Ascending aorta (tissue), 2 donors: ENCODE data around the gene CTDNEP1. TPM values are rescaled to one million over a fixed set of nuclear protein-coding genes. Genes with fewer than 3 reads are reported as not detected.

ENCODE experiments used
- DNase-seq, 2 donors: peaks; one replicate each; pipeline ENCODE4 v3.0.0-alpha.2; 2019; ENCODE audit warnings: low spot score in 2 of 2
- H3K27ac ChIP-seq, 2 donors: fragments of 200-600 bp; sonication (generic); one replicate each; pipeline ENCODE4 v1.5.1; 2016 to 2017; ENCODE audit warnings: mild to moderate bottlenecking in 1 of 2
- H3K27me3 ChIP-seq: fragments of 200-600 bp; sonication (generic); one replicate; pipeline ENCODE4 v1.5.1; 2017
- H3K36me3 ChIP-seq, 2 donors: fragments of 200-600 bp; sonication (generic); one replicate each; pipeline ENCODE4 v1.5.1; 2016
- H3K4me1 ChIP-seq, 2 donors: fragments of 200-600 bp; sonication (generic); one replicate each; pipeline ENCODE4 v1.5.1; 2016 to 2017; ENCODE audit warnings: mild to moderate bottlenecking in 1 of 2
- H3K4me3 ChIP-seq, 2 donors: fragments of 200-600 bp; sonication (generic); one replicate each; pipeline ENCODE4 v1.5.1; 2016 to 2017; ENCODE audit warnings: mild to moderate bottlenecking in 1 of 2
- H3K9me3 ChIP-seq, 2 donors: fragments of 200-600 bp; sonication (generic); one replicate each; pipeline ENCODE4 v1.5.1; 2016
- intact Hi-C: fragments of 100-400 bp; cut with DNase I; formaldehyde crosslinking; loops from one replicate; pipeline ENCODE4 v1.15.1; 2023
- total RNA-seq: library from RNA; depleted of rRNA; stranded (reverse); fragments of >200 nt; gene quantifications from one replicate; pipeline ENCODE4 v1.1.0, GENCODE V29; 2016
- TF ChIP-seq, protein P1 (sequence below), 3 experiments: fragments of 200-600 bp in 2 of 3; fragments of 450-650 bp in 1 of 3; sonication (generic) in 2 of 3; IDR thresholded peaks; one replicate each; pipeline ENCODE4 v1.5.1; 2016 to 2019; ENCODE audit warnings: antibody characterized with exemption in 3 of 3, mild to moderate bottlenecking in 1 of 3, moderate library complexity in 1 of 3

CTDNEP1 gene
- 81.4 TPM for total RNA-seq

DNA sequence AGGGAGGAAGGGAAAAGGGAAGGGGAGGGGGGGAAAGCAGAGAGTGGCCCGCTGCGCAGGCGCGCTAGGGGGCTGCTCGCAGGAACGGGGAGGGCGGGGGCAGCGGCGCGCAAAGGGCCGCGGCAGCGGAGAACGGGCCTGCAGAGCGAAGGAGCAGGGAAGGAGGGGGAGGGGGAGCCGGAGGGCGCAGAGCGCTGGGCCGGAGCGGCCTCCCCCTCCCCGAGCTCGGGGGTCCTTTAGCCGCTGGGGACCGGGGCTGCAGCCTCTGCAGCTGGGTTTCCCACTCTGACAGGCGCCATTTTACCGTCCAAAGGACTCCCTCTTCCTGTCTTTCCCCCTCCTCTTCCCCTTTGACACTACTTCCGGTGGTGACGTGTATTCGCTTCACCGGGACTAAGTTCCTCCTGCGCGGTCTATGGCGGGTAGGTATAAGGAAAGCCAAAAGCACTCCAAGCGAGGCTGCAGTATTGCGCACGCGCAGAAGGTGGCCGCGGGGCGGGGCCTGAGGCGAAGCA lies at the start of gene CTDNEP1:
TSS of gene CTDNEP1 (minus strand) at position 74 of the 515 bp plus-strand sequence. CDS start 438 bp downstream, outside the sequence.
- Histone ChIP-seq H3K36me3 (peaks cover 30 to 31% of the 10 kb centered on the region in 2 donors), H3K27me3 (no peaks in the 10 kb centered on the region), H3K4me1 (peaks cover 16 to 27% of the 10 kb centered on the region in 2 donors), H3K9me3 (no peaks in the 10 kb centered on the region), H3K4me3 (peak within 1 kb of the TSS; percentile 84 to 94), H3K27ac (peak within 1 kb of the TSS; percentile 100)
- TF ChIP-seq, protein P1, sequence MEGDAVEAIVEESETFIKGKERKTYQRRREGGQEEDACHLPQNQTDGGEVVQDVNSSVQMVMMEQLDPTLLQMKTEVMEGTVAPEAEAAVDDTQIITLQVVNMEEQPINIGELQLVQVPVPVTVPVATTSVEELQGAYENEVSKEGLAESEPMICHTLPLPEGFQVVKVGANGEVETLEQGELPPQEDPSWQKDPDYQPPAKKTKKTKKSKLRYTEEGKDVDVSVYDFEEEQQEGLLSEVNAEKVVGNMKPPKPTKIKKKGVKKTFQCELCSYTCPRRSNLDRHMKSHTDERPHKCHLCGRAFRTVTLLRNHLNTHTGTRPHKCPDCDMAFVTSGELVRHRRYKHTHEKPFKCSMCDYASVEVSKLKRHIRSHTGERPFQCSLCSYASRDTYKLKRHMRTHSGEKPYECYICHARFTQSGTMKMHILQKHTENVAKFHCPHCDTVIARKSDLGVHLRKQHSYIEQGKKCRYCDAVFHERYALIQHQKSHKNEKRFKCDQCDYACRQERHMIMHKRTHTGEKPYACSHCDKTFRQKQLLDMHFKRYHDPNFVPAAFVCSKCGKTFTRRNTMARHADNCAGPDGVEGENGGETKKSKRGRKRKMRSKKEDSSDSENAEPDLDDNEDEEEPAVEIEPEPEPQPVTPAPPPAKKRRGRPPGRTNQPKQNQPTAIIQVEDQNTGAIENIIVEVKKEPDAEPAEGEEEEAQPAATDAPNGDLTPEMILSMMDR (IDR thresholded peaks at IDR 0.05) = no peak
- DNase-seq = peak; percentile 96 to 99
- intact Hi-C loops = loop anchor here (1.0 to 5.0 kb wide), 4 partner anchors 8 to 321 kb away; partner anchors contain the start of genes EIF5A and SLC2A4

DNA sequence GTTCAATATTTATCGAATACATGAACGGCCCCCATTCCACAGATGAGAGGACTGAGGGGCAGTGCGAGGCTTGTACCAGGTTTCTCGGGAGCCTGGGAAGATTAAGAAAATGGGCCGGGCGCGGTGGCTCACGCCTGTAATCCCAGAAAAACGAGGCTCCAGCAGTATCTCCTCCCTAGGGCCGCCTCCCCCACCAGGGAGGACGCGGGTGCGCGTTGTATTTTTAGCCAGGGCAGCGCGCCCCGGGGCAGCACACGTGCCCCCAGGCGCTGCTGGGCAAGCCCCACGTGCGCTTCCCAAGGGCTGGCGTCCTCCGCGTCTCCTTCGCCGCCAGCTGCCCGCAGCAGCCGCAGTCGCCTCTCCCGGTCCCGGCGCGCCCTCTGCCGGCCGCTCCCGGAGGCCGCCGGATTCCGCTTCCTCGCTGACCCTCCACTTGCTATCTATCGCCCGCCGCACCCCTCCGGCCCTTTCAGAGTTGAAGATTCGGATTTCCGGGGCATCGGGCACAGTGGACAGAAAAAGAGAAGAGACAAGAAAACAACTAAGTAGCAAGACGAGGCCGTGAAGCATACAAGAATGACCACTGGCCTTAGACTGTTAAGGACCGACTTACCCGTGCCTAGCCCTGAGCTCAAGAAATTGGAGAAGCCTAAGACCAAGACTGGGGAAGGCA lies 44.8 kb upstream of the CTDNEP1 start:
- Histone ChIP-seq H3K4me1 (peaks cover 4 to 22% of the 10 kb centered on the region in 2 donors), H3K36me3 (no peaks in the 10 kb centered on the region), H3K4me3 (peak overlapping the region in 1 of 2 donors; percentile 33), H3K27ac (peak overlapping the region in 1 of 2 donors; percentile 34), H3K9me3 (no peaks in the 10 kb centered on the region), H3K27me3 (peaks cover 8% of the 10 kb centered on the region)
- TF ChIP-seq, protein P1 (IDR thresholded peaks at IDR 0.05) = peak; percentile 95 to 97 (median 96)
- DNase-seq = peak in 1 of 2 donors; percentile 89
- intact Hi-C loops = loop anchor here (1.0 to 5.0 kb wide), 2 partner anchors 16 to 249 kb away; no protein-coding TSS in a partner anchor

DNA sequence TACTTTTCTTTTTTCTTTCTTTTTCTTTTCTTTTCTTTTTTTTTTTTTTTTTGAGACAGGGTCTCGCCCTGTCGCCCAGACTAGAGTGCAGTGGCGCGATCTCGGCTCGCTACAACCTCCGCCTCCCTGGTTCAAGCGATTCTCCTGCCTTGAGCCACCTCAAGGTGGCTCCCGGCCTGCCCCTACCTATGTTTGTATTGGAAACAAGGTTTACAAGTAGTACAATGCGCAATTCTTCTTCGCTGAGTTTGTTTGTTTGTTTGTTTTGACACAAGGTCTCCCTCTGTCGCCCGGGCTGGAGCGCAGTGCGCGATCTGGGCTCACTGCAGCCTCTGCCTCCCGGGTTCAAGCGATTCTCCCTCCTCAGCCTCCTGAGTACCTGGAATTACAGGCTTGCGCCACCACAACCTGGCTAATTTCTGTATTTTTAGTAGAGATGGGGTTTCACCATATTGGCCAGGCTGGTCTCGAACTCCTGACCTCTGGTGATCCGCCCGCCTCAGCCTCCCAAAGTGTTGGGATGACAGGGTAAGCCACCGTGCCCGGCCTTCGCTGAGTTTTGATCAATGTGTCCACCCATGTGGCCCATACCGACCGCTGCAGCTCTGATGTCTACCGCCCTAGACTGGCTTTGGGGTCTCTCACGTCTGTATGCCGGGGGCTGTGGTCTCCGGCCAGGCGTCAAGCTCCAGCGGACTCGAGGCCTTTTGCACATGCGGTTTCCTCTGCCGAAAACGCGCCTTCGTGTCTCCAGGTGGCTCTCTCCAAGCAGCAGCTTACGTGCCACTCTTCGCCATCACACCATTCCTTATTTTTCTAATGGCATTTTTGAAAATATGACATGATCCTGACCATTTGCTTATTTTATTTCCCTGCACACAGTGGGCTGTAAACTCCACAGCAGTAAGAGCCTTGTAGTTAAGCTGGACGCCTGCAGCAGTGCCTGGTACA lies 44.0 kb upstream of the CTDNEP1 start:
- TF ChIP-seq, protein P1 (IDR thresholded peaks at IDR 0.05) = no peak
- Histone ChIP-seq H3K9me3 (no peaks in the 10 kb centered on the region), H3K27ac (peak overlapping the region in 1 of 2 donors; percentile 34), H3K4me1 (peaks cover 4 to 22% of the 10 kb centered on the region in 2 donors), H3K27me3 (peaks cover 8% of the 10 kb centered on the region), H3K36me3 (no peaks in the 10 kb centered on the region), H3K4me3 (peak overlapping the region; percentile 42 to 52)
- no peak for DNase-seq
- intact Hi-C loops = loop anchor here (1.0 to 5.0 kb wide), 2 partner anchors 15 to 248 kb away; no protein-coding TSS in a partner anchor

DNA sequence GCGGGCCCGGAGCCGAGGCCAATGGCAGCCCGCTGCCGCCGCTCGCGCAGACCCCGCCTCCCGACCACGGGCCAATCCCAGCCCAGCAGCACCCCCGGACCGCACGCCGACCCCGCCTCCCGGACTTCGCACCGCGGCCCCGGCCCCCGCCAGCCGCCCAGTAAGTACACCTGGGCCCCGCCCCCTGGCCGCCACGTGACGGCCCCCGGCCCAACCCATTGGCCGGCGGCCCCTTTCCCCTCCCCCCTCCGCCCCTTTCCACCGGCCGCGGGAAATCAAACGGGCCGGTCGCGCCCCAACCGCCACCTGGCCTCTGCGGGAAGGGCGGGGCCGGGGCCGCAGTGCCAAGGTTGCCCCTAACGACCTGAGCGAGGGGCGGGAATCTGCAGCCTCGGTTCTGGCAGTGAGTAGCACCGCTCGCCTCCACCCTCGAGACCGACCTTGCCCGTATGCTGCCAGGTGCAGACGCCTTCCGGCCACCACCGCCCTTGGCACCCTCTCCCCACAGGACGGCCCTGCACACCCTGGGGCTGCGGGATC lies 43.1 kb upstream of the CTDNEP1 start, which contains the start of gene YBX2:
TSS of gene YBX2 (minus strand) at position 26 of the 540 bp plus-strand sequence. CDS start 139 bp downstream, outside the sequence.
- peak within 1 kb of the TSS; percentile 42 to 52 for H3K4me3 ChIP-seq
- H3K9me3 ChIP-seq = no peaks in the 10 kb centered on the region
- TF ChIP-seq, protein P1 (IDR thresholded peaks at IDR 0.05) = no peak
- no peak for DNase-seq
- H3K4me1 ChIP-seq = peaks cover 4 to 22% of the 10 kb centered on the region in 2 donors
- intact Hi-C loops = loop anchor here (5.0 kb wide), 1 partner anchor 247 kb away; no protein-coding TSS in a partner anchor
- peaks cover 8% of the 10 kb centered on the region for H3K27me3 ChIP-seq
- no peak within 1 kb of the TSS for H3K27ac ChIP-seq
- H3K36me3 ChIP-seq = no peaks in the 10 kb centered on the region
